ENCODE measurements around the gene CLINT1. TPM values are rescaled to one million over a fixed set of nuclear protein-coding genes. Genes with fewer than 3 reads are reported as not detected.

CLINT1 gene
- polyA plus RNA-seq (2013, experiment 1 of 2): 45.1 TPM
- polyA plus RNA-seq (2013, experiment 2 of 2): 44.1 TPM

GRCh38 chr5:157858527-157859226 is at the start of gene CLINT1:
TSS of gene CLINT1 (minus strand) at chr5:157859145. CDS start at chr5:157858970, 175 bp downstream.
- Histone ChIP-seq H3K14ac (ENCODE audit: low read length) (peak within 1 kb of the TSS; percentile 97), H2BK5ac (ENCODE audit: low read length) (peak within 1 kb of the TSS; percentile 95), H2BK12ac (ENCODE audit: low read length) (peak within 1 kb of the TSS; percentile 58), H3K9me3 (replicated peaks in 1 of 2; ENCODE audit: control insufficient read depth in 2 of 2, insufficient read depth in 1 of 2, low read depth in 1 of 2, low read length in 2 of 2) (no peaks in the 10 kb centered on the region), H3K79me1 (ENCODE audit: low read depth, low read length) (peaks cover 7% of the 10 kb centered on the region), H3K27ac (replicated peaks; ENCODE audit: low read length) (peak within 1 kb of the TSS; percentile 49), H3K4me1 (ENCODE audit: control insufficient read depth in 2 of 2, insufficient read depth in 1 of 2, low read depth in 1 of 2, low read length in 2 of 2) (peaks cover 1 to 3% of the 10 kb centered on the region in 2 donors), H4K91ac (ENCODE audit: low read depth, low read length, poor library complexity) (no peak within 1 kb of the TSS), H2AFZ (ENCODE audit: low read length) (peak within 1 kb of the TSS; percentile 96), H4K8ac (ENCODE audit: low read depth, low read length) (no peak within 1 kb of the TSS), H3K18ac (ENCODE audit: low read length) (peak within 1 kb of the TSS; percentile 99), H2AK5ac (ENCODE audit: low read depth, low read length) (peak within 1 kb of the TSS; percentile 81), H3K27me3 (ENCODE audit: control insufficient read depth in 3 of 3, insufficient read depth in 3 of 3, low read depth in 1 of 3, low read length in 3 of 3) (no peaks in the 10 kb centered on the region), H3K4me2 (ENCODE audit: insufficient read depth, low read length, poor library complexity, severe bottlenecking) (peak within 1 kb of the TSS; percentile 61), H3K9ac (ENCODE audit: low read depth, low read length, poor library complexity) (peak within 1 kb of the TSS; percentile 96), H3K23ac (ENCODE audit: low read depth, low read length, poor library complexity) (peak within 1 kb of the TSS; percentile 85), H2BK15ac (ENCODE audit: low read length) (no peak within 1 kb of the TSS), H3K36me3 (replicated peaks in 1 of 2; ENCODE audit: control insufficient read depth in 2 of 2, insufficient read depth in 2 of 2, low read length in 2 of 2) (peaks cover 0 to 8% of the 10 kb centered on the region in 2 donors), H3K4me3 (ENCODE audit: low read length in 2 of 2) (peak within 1 kb of the TSS; percentile 81 to 98), H2BK120ac (ENCODE audit: low read depth, low read length) (no peak within 1 kb of the TSS), H3K4ac (ENCODE audit: low read length) (peak within 1 kb of the TSS; percentile 84)
- no CpG with 5 or more reads among the region's 59 CpGs for WGBS, 2 donors (ENCODE audit: extremely low coverage in 2 of 2, insufficient read length in 2 of 2, insufficient replicate concordance in 1 of 2)
- peak; percentile 80 for DNase-seq (ENCODE audit: low spot score)

GRCh38 chr5:157908459-157908858 is 49.5 kb upstream of the CLINT1 start:
- H3K4me1 ChIP-seq (ENCODE audit: control insufficient read depth in 2 of 2, insufficient read depth in 1 of 2, low read depth in 1 of 2, low read length in 2 of 2): peaks cover 4 to 9% of the 10 kb centered on the region in 2 donors
- H3K14ac ChIP-seq (ENCODE audit: low read length): no peak overlapping the region
- H4K8ac ChIP-seq (ENCODE audit: low read depth, low read length): no peak overlapping the region
- H3K27me3 ChIP-seq (ENCODE audit: control insufficient read depth in 3 of 3, insufficient read depth in 3 of 3, low read depth in 1 of 3, low read length in 3 of 3): no peaks in the 10 kb centered on the region
- no peaks in the 10 kb centered on the region for H3K36me3 ChIP-seq (replicated peaks in 1 of 2; ENCODE audit: control insufficient read depth in 2 of 2, insufficient read depth in 2 of 2, low read length in 2 of 2)
- WGBS, 2 donors (ENCODE audit: extremely low coverage in 2 of 2, insufficient read length in 2 of 2, insufficient replicate concordance in 1 of 2): no CpG with 5 or more reads among the region's 1 CpG
- H3K23ac ChIP-seq (ENCODE audit: low read depth, low read length, poor library complexity): no peak overlapping the region
- no peak overlapping the region for H3K4ac ChIP-seq (ENCODE audit: low read length)
- no peak overlapping the region for H2BK12ac ChIP-seq (ENCODE audit: low read length)
- H2BK15ac ChIP-seq (ENCODE audit: low read length): no peak overlapping the region
- H3K4me3 ChIP-seq (ENCODE audit: low read length in 2 of 2): no peak overlapping the region
- no peak overlapping the region for H4K91ac ChIP-seq (ENCODE audit: low read depth, low read length, poor library complexity)
- no peak overlapping the region for H2AFZ ChIP-seq (ENCODE audit: low read length)
- H3K18ac ChIP-seq (ENCODE audit: low read length): no peak overlapping the region
- no peaks in the 10 kb centered on the region for H3K9me3 ChIP-seq (replicated peaks in 1 of 2; ENCODE audit: control insufficient read depth in 2 of 2, insufficient read depth in 1 of 2, low read depth in 1 of 2, low read length in 2 of 2)
- no peak overlapping the region for H2BK120ac ChIP-seq (ENCODE audit: low read depth, low read length)
- H3K9ac ChIP-seq (ENCODE audit: low read depth, low read length, poor library complexity): no peak overlapping the region
- no peak overlapping the region for H2BK5ac ChIP-seq (ENCODE audit: low read length)
- no peak overlapping the region for H3K27ac ChIP-seq (replicated peaks; ENCODE audit: low read length)
- no peak overlapping the region for H2AK5ac ChIP-seq (ENCODE audit: low read depth, low read length)
- no peak for DNase-seq (ENCODE audit: low spot score)
- H3K4me2 ChIP-seq (ENCODE audit: insufficient read depth, low read length, poor library complexity, severe bottlenecking): no peak overlapping the region
- H3K79me1 ChIP-seq (ENCODE audit: low read depth, low read length): no peaks in the 10 kb centered on the region

GRCh38 chr5:157907479-157907878 is 48.5 kb upstream of the CLINT1 start:
- no peak overlapping the region for H4K8ac ChIP-seq (ENCODE audit: low read depth, low read length)
- no peaks in the 10 kb centered on the region for H3K79me1 ChIP-seq (ENCODE audit: low read depth, low read length)
- H2AFZ ChIP-seq (ENCODE audit: low read length): no peak overlapping the region
- no peak overlapping the region for H2BK12ac ChIP-seq (ENCODE audit: low read length)
- H4K91ac ChIP-seq (ENCODE audit: low read depth, low read length, poor library complexity): no peak overlapping the region
- no peak overlapping the region for H3K23ac ChIP-seq (ENCODE audit: low read depth, low read length, poor library complexity)
- H3K9me3 ChIP-seq (replicated peaks in 1 of 2; ENCODE audit: control insufficient read depth in 2 of 2, insufficient read depth in 1 of 2, low read depth in 1 of 2, low read length in 2 of 2): no peaks in the 10 kb centered on the region
- no peaks in the 10 kb centered on the region for H3K4me1 ChIP-seq (ENCODE audit: control insufficient read depth in 2 of 2, insufficient read depth in 1 of 2, low read depth in 1 of 2, low read length in 2 of 2)
- H2BK120ac ChIP-seq (ENCODE audit: low read depth, low read length): no peak overlapping the region
- H2BK15ac ChIP-seq (ENCODE audit: low read length): no peak overlapping the region
- DNase-seq (ENCODE audit: low spot score): no peak
- no peak overlapping the region for H3K4me2 ChIP-seq (ENCODE audit: insufficient read depth, low read length, poor library complexity, severe bottlenecking)
- H3K18ac ChIP-seq (ENCODE audit: low read length): no peak overlapping the region
- no peak overlapping the region for H3K4ac ChIP-seq (ENCODE audit: low read length)
- no peak overlapping the region for H2BK5ac ChIP-seq (ENCODE audit: low read length)
- no peak overlapping the region for H3K27ac ChIP-seq (replicated peaks; ENCODE audit: low read length)
- H3K4me3 ChIP-seq (ENCODE audit: low read length in 2 of 2): no peak overlapping the region
- no peak overlapping the region for H3K14ac ChIP-seq (ENCODE audit: low read length)
- WGBS, 2 donors (ENCODE audit: extremely low coverage in 2 of 2, insufficient read length in 2 of 2, insufficient replicate concordance in 1 of 2): no CpG with 5 or more reads among the region's 3 CpGs
- H3K27me3 ChIP-seq (ENCODE audit: control insufficient read depth in 3 of 3, insufficient read depth in 3 of 3, low read depth in 1 of 3, low read length in 3 of 3): no peaks in the 10 kb centered on the region
- no peak overlapping the region for H3K9ac ChIP-seq (ENCODE audit: low read depth, low read length, poor library complexity)
- H3K36me3 ChIP-seq (replicated peaks in 1 of 2; ENCODE audit: control insufficient read depth in 2 of 2, insufficient read depth in 2 of 2, low read length in 2 of 2): no peaks in the 10 kb centered on the region
- no peak overlapping the region for H2AK5ac ChIP-seq (ENCODE audit: low read depth, low read length)

GRCh38 chr5:157903117-157903450 is 44.1 kb upstream of the CLINT1 start:
- Histone ChIP-seq H3K36me3 (replicated peaks in 1 of 2; ENCODE audit: control insufficient read depth in 2 of 2, insufficient read depth in 2 of 2, low read length in 2 of 2) (no peaks in the 10 kb centered on the region), H3K23ac (ENCODE audit: low read depth, low read length, poor library complexity) (no peak overlapping the region), H3K9me3 (replicated peaks in 1 of 2; ENCODE audit: control insufficient read depth in 2 of 2, insufficient read depth in 1 of 2, low read depth in 1 of 2, low read length in 2 of 2) (no peaks in the 10 kb centered on the region), H3K27ac (replicated peaks; ENCODE audit: low read length) (no peak overlapping the region), H3K14ac (ENCODE audit: low read length) (no peak overlapping the region), H3K79me1 (ENCODE audit: low read depth, low read length) (no peaks in the 10 kb centered on the region), H2AFZ (ENCODE audit: low read length) (no peak overlapping the region), H3K27me3 (ENCODE audit: control insufficient read depth in 3 of 3, insufficient read depth in 3 of 3, low read depth in 1 of 3, low read length in 3 of 3) (no peaks in the 10 kb centered on the region), H3K4me2 (ENCODE audit: insufficient read depth, low read length, poor library complexity, severe bottlenecking) (no peak overlapping the region), H3K4me3 (ENCODE audit: low read length in 2 of 2) (no peak overlapping the region), H2AK5ac (ENCODE audit: low read depth, low read length) (no peak overlapping the region), H3K4ac (ENCODE audit: low read length) (no peak overlapping the region), H4K8ac (ENCODE audit: low read depth, low read length) (no peak overlapping the region), H2BK5ac (ENCODE audit: low read length) (no peak overlapping the region), H2BK15ac (ENCODE audit: low read length) (no peak overlapping the region), H2BK120ac (ENCODE audit: low read depth, low read length) (no peak overlapping the region), H3K4me1 (ENCODE audit: control insufficient read depth in 2 of 2, insufficient read depth in 1 of 2, low read depth in 1 of 2, low read length in 2 of 2) (peaks cover 0 to 4% of the 10 kb centered on the region in 2 donors), H3K18ac (ENCODE audit: low read length) (no peak overlapping the region), H4K91ac (ENCODE audit: low read depth, low read length, poor library complexity) (no peak overlapping the region), H2BK12ac (ENCODE audit: low read length) (no peak overlapping the region), H3K9ac (ENCODE audit: low read depth, low read length, poor library complexity) (no peak overlapping the region)
- WGBS, 2 donors (ENCODE audit: extremely low coverage in 2 of 2, insufficient read length in 2 of 2, insufficient replicate concordance in 1 of 2): no CpG with 5 or more reads among the region's 2 CpGs
- DNase-seq (ENCODE audit: low spot score): no peak

Measured in neuronal stem cell (in vitro differentiated cells).